ENCODE data around the gene DNAH11. TPM values are rescaled to one million over a fixed set of nuclear protein-coding genes. Genes with fewer than 3 reads are reported as not detected.
"Not testable (repeated sequence)": the region's sequence is repeated elsewhere in the genome, so short reads cannot be mapped to it uniquely, and the experiment has no call there.

Gene DNAH11
- total RNA-seq, 1 donor from 2014 or later: 0.13 TPM

DNA sequence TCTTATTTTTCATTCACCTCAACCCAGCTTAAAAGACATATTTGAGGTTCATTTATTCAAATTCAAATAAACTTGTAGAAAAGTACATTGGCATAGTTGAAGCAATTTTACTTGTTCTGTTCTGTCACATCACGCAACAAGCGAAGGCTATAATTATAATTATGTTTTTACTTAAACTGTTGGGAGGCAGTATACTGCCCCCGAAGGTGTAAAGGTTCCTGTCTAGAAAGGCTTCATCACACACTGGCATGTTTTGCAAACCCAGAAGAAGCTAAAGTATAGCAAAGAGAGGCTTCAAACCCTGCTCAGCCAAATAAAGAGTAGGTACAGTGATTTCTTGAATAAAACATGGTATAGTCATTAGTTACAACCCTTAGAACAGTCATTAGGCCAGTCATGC lies 340.2 kb downstream of the DNAH11 start:
- Mint-ChIP-seq H3K36me3 (no peaks in the 10 kb centered on the region), H3K4me3 (no peak overlapping the region), H3K27ac (no peak overlapping the region), H3K4me1 (peaks cover 50% of the 10 kb centered on the region), H3K27me3 (ENCODE audit: insufficient read depth, low read depth) (peaks cover 2% of the 10 kb centered on the region), H3K9me3 (no peaks in the 10 kb centered on the region)
- Histone ChIP-seq H2AFZ (replicated peaks) (no peak overlapping the region), H3K9ac (no peak overlapping the region), H4K20me1 (ENCODE audit: low read depth) (no peaks in the 10 kb centered on the region), H3K27me3 (no peaks in the 10 kb centered on the region), H3K36me3 (no peaks in the 10 kb centered on the region), H3K4me1 (peaks cover 16% of the 10 kb centered on the region), H3K79me2 (ENCODE audit: low read depth) (no peaks in the 10 kb centered on the region), H3K4me3 (no peak overlapping the region), H3K9me3 (ENCODE audit: low read depth) (no peaks in the 10 kb centered on the region), H3K27ac (no peak overlapping the region), H3F3A (ENCODE audit: low read depth) (no peaks in the 10 kb centered on the region), H3K4me2 (no peak overlapping the region)
- TF ChIP-seq EZH2phosphoT487 (IDR thresholded peaks at IDR 0.05): no peak
- TF ChIP-seq, protein P1, sequence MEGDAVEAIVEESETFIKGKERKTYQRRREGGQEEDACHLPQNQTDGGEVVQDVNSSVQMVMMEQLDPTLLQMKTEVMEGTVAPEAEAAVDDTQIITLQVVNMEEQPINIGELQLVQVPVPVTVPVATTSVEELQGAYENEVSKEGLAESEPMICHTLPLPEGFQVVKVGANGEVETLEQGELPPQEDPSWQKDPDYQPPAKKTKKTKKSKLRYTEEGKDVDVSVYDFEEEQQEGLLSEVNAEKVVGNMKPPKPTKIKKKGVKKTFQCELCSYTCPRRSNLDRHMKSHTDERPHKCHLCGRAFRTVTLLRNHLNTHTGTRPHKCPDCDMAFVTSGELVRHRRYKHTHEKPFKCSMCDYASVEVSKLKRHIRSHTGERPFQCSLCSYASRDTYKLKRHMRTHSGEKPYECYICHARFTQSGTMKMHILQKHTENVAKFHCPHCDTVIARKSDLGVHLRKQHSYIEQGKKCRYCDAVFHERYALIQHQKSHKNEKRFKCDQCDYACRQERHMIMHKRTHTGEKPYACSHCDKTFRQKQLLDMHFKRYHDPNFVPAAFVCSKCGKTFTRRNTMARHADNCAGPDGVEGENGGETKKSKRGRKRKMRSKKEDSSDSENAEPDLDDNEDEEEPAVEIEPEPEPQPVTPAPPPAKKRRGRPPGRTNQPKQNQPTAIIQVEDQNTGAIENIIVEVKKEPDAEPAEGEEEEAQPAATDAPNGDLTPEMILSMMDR (IDR thresholded peaks at IDR 0.05): peak; percentile 24
- no peak for DNase-seq (ENCODE audit: low spot score)

DNA sequence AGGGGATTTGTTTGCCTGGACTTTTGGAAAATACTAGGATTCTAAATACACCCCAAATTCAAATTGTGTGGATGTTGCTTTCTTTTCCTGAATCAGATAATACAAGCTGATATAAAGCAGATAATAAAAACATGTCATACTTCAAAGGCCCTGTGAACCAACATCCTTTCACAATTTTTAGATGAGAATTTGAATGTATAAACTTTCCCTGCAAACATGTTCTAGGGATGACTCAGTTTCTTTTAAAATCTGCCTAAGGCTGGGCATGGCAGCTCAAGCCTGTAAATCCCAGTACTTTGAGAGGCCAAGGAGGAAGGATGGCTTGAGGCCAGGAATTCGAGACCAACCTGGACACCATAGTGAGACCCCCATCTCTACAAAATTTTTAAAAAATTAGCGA lies 340.7 kb downstream of the DNAH11 start:
- H2AFZ ChIP-seq (replicated peaks); H3K9me3 Mint-ChIP-seq; H4K20me1 ChIP-seq (ENCODE audit: low read depth); H3K27me3 Mint-ChIP-seq (ENCODE audit: insufficient read depth, low read depth); H3K36me3 Mint-ChIP-seq; H3K4me3 Mint-ChIP-seq; H3K36me3 ChIP-seq; H3K4me2 ChIP-seq; H3K27ac Mint-ChIP-seq; H3K79me2 ChIP-seq (ENCODE audit: low read depth); H3K9ac ChIP-seq; H3K4me3 ChIP-seq; H3K27me3 ChIP-seq; H3K27ac ChIP-seq; H3K9me3 ChIP-seq (ENCODE audit: low read depth); DNase-seq (ENCODE audit: low spot score); H3F3A ChIP-seq (ENCODE audit: low read depth): not testable (repeated sequence)
- H3K4me1 Mint-ChIP-seq: peaks cover 53% of the 10 kb centered on the region
- H3K4me1 ChIP-seq: peaks cover 16% of the 10 kb centered on the region

DNA sequence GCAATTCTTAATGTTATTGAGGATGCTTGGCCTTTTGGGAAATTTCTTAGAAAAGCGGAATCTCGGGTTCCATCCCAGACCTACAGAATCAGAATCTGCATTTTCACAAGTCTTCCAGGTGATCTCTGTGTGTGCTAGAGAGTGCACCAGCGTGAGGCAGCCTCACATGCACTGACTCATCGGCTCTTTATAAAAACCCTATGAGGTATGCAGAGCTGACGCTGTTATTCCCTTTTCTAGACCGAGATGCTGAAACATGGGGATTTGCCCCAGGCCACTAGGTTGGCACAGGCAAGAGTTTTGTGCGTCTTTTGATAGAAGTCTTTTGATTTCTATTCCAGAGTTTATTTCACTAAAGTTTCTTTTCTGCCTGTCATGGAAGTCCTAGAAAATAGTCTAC lies 341.7 kb downstream of the DNAH11 start:
- peaks cover 53% of the 10 kb centered on the region for H3K4me1 Mint-ChIP-seq
- TF ChIP-seq, protein P1 (IDR thresholded peaks at IDR 0.05): no peak
- TF ChIP-seq EZH2phosphoT487 (IDR thresholded peaks at IDR 0.05): no peak
- no peak for TF ChIP-seq EZH2 (IDR thresholded peaks at IDR 0.05)

DNA sequence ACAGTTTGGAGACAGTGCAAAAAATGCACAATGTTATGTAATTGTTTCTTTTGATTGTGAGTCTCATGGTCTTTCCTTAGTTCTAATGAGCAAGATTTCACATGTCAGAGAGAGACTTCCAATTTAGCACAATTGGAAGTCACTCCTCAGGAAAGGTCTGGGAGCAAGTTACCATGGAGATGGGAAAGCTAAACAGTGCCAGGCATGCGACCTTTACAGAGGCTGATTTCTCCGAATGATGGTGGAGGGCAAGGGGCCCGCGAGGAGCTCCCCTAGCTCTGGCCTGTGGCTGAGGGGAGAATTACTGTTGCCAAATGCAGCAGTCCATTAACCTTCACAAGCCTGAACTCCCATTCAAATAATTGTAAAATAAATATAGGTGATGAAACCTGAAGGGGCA lies 343.6 kb downstream of the DNAH11 start:
- H3K36me3 ChIP-seq: no peaks in the 10 kb centered on the region
- peaks cover 42% of the 10 kb centered on the region for H3K4me1 Mint-ChIP-seq
- H3K9ac ChIP-seq: no peak overlapping the region
- H3K9me3 Mint-ChIP-seq: no peaks in the 10 kb centered on the region
- no peak overlapping the region for H3K27ac Mint-ChIP-seq
- peak; percentile 56 for DNase-seq (ENCODE audit: low spot score)
- no peak overlapping the region for H3K4me3 ChIP-seq
- no peak overlapping the region for H3K27ac ChIP-seq
- H3K79me2 ChIP-seq (ENCODE audit: low read depth): no peaks in the 10 kb centered on the region
- no peaks in the 10 kb centered on the region for H3K9me3 ChIP-seq (ENCODE audit: low read depth)
- no peaks in the 10 kb centered on the region for H3F3A ChIP-seq (ENCODE audit: low read depth)
- TF ChIP-seq EZH2 (IDR thresholded peaks at IDR 0.05) (no peak), EZH2phosphoT487 (IDR thresholded peaks at IDR 0.05) (no peak)
- TF ChIP-seq, protein P1 (IDR thresholded peaks at IDR 0.05): no peak
- no peaks in the 10 kb centered on the region for H3K36me3 Mint-ChIP-seq
- H3K27me3 Mint-ChIP-seq (ENCODE audit: insufficient read depth, low read depth): no peaks in the 10 kb centered on the region
- no peaks in the 10 kb centered on the region for H4K20me1 ChIP-seq (ENCODE audit: low read depth)
- no peak overlapping the region for H2AFZ ChIP-seq (replicated peaks)
- H3K4me2 ChIP-seq: no peak overlapping the region
- peak overlapping the region; percentile 3 for H3K4me3 Mint-ChIP-seq
- no peaks in the 10 kb centered on the region for H3K27me3 ChIP-seq
- peaks cover 10% of the 10 kb centered on the region for H3K4me1 ChIP-seq

More for the DNA sequence above, 341.7 kb downstream of the DNAH11 start:
- H3K27me3 Mint-ChIP-seq (ENCODE audit: insufficient read depth, low read depth): peaks cover 2% of the 10 kb centered on the region
- Histone ChIP-seq H3K4me1 (peaks cover 16% of the 10 kb centered on the region), H3K4me3 (no peak overlapping the region), H3K79me2 (ENCODE audit: low read depth) (no peaks in the 10 kb centered on the region), H3K27ac (no peak overlapping the region), H3K36me3 (no peaks in the 10 kb centered on the region), H2AFZ (replicated peaks) (no peak overlapping the region), H3K9ac (no peak overlapping the region), H3K9me3 (ENCODE audit: low read depth) (no peaks in the 10 kb centered on the region), H3K27me3 (no peaks in the 10 kb centered on the region), H3F3A (ENCODE audit: low read depth) (no peaks in the 10 kb centered on the region), H3K4me2 (no peak overlapping the region), H4K20me1 (ENCODE audit: low read depth) (no peaks in the 10 kb centered on the region)
- DNase-seq (ENCODE audit: low spot score): no peak
- H3K27ac Mint-ChIP-seq: no peak overlapping the region
- H3K4me3 Mint-ChIP-seq: no peak overlapping the region
- no peaks in the 10 kb centered on the region for H3K36me3 Mint-ChIP-seq
- H3K9me3 Mint-ChIP-seq: no peaks in the 10 kb centered on the region

Data from neural progenitor cell (in vitro differentiated cells).